T-helper 22 cell (primary cell): ENCODE data around the gene SP140.
A peak's percentile ranks its signal among the peaks of the same experiment; 100 is the strongest.
"Not testable (repeated sequence)": the region's sequence is repeated elsewhere in the genome, so short reads cannot be mapped to it uniquely, and the experiment has no call there.

Experiments used
- DNase-seq: peaks from one replicate; pipeline ENCODE4 v3.0.0-alpha.2; 2020; ENCODE audit warnings: low read depth

Gene SP140

DNA sequence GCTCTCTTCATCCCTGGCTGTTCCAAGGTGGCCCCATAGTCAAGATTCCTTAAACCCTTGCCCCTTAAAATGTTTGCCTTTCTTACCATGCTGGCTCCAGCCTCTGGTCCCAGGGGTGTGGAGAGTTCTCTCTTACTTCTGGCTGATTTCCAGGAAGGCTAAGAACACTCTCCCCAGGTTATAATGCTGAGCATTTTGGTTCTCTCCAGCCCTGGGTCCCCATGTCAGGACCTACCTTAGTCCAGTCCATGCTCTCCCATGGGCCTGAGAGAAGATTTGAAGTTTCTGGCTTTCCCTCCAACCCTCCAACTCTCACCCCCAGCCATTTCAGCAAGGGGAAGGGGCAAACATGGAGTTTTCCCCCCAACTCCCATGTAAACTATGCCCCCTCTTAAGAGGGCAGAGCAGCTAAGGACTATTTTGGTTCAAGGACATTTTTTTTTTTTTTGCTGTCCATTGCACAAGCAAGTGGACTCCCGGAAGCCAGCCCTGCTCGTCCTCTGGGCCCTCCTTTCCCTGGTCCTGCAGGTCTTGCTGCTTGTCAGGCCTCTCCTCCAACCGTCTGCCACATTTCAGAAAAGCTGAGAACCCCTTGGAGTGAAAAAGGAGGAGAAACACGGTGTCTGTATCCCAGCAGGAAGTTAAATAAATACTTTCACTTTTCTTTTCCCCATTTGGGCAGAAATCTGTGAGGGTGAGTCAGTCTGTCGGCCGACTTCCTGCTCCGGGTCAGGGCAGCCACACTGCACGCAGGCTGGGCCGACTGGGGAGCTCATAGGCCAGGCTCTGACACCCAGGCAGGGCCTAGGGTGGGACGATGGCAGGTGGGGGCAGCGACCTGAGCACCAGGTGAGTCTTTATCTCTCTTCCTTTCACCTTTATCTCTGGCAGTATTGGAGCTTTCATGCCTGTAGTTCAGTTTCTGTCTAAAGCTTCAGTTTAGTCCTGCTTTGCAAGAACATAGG is 101.2 kb downstream of the SP140 start, which contains the start of gene SP140L:
Gene SP140L (plus strand): TSS at position 741 of the 965 bp plus-strand sequence. CDS start 77 bp downstream, at position 818.
- peak; percentile 70 for DNase-seq

DNA sequence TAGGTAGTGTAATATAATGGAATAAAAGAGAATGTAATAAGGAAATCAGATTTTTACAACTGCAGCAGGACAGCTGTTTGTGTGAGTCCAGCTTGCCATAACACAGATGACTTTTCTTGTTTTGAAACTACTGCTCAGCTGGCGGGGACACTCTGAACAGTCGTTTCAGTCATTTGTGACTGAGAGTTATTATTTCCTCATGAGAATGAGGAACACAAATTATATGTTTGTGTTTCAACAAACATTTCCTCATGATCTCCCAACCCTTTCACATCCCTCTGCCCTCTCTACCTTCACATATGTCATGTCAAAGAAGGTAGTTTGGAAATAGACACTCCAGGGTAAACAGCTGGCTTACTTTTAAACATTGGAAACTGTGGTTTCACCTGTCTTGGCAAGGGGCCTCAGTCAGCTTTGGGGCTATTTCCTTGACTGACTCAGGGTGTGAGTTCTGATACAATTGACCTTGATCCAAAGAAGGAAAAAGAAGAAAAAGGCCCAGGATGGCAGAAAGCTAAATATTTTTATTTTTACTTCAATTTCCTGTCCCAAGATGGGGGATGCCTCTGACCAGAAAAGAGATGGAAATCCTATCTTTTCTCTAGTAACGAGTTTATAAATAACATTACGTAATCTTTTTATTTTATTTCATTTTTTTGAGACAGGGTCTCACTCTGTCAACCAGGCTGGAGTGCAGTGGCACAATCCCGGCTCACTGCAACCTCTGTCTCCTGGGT is 102.0 kb downstream of the SP140 start:
- no peak for DNase-seq

DNA sequence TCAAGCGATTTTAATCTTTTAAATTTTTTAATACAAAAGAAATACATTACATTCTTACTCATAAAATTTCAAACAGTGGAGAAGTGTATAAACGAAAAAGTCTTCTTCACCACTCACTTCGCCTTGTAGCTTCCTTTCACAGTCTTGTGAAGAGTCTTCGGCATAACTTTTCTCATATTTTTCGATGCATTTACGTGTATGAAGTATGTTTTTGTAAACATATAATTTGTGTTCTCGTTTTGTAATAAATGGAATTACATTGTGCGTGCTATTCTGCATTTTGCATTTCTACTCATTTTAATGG is 102.6 kb downstream of the SP140 start:
- no peak for DNase-seq

- DNase-seq = no peak
These were observed 104.5 kb downstream of the SP140 start for GRCh38 chr2:230329946-230330605.

DNA sequence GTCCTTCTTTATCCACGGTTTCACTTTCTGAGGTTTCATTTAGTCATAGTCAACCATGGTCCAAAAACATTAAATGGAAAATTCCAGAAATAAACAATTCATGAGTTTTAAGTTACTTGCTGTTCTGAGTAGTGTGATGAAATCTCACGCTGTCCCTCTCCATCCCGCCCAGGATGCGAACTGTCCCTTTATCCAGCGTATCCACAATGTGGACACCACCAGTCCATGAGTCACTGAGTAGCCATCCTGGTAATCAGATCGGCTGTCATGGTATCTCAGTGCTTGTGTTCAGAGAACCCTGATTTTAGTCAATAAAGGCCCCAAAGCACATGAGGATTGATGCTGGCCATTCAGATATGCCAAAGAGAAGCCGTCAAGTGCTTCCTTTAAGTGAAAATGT is 105.2 kb downstream of the SP140 start:
- no peak for DNase-seq

DNA sequence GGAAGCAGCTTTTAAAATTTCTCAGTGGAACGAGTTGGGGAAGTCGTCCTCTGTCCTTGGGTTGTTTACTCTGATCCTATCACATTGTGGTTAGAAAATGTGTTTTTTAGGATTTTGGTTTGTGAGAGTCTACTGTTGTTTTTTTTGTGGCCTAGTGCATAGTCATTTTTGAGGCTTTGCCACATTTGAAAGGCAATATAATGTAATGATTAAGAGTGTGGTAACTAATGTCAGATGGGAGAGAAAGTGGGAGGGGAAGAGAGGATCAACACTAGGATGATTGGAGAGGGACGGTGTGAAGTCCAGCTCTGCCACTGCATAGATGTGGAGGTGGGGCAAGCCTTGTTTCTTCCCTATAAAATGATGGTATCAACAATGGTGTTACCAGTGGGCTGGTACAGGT is 109.9 kb downstream of the SP140 start:
- DNase-seq = no peak

- DNase-seq = no peak
These were observed 110.4 kb downstream of the SP140 start for GRCh38 chr2:230335864-230336506.

DNA sequence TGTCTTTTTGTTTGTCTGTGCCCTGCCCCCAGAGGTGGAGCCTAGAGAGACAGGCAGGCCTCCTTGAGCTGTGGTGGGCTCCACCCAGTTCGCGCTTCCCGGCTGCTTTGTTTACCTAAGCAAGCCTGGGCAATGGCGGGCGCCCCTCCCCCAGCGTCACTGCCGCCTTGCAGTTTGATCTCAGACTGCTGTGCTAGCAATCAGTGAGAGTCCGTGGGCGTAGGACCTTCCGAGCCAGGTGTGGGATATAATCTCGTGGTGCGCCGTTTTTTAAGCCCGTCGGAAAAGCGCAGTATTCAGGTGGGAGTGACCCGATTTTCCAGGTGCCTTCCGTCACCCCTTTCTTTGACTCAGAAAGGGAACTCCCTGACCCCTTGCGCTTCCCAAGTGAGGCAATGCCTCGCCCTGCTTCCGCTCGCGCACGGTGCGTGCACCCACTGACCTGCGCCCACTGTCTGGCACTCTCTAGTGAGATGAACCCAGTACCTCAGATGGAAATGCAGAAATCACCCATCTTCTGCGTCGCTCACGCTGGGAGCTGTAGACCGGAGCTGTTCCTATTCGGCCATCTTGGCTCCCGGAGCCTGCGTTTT is 116.5 kb downstream of the SP140 start:
- not testable (repeated sequence) for DNase-seq

- not testable (repeated sequence) for DNase-seq
These were observed 117.6 kb downstream of the SP140 start for GRCh38 chr2:230343041-230343624.

- no peak for DNase-seq
These were observed 118.2 kb downstream of the SP140 start for GRCh38 chr2:230343747-230344146.

- no peak for DNase-seq
These were observed 120.9 kb downstream of the SP140 start for GRCh38 chr2:230346465-230346864.

DNA sequence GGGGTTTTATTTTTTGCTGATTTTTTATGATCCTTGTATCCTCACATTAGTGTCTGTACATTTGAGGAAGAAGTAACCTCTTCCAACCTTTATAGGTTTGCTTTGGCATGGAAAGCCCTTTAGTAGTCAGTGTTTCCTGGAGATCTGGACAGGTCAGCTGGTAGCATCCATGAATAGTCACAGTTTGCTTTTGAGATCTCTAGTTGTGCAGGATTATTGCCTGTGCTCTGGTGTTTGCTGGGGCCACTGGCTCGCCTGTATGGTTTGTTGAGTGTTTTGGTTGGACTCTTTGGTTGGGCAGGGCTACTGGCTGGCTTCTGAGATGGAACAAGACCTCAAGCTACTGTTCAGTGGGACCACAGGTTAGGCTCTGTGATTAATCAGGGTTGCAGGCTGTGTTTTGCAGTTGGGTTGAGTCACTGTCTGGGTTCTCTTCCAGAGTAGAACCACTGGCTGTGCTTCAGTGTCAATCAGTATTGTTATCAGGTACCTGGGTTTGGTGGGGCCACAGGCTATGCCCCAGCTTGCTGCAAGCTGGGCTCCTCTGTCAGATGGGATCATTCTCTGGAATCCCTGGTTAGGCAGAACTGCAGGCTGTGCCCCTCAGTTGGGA is 121.5 kb downstream of the SP140 start:
- no peak for DNase-seq

GRCh38 chr2:230347659-230348305 is 122.2 kb downstream of the SP140 start:
- no peak for DNase-seq

GRCh38 chr2:230348787-230349186 is 123.3 kb downstream of the SP140 start:
- DNase-seq = no peak

DNA sequence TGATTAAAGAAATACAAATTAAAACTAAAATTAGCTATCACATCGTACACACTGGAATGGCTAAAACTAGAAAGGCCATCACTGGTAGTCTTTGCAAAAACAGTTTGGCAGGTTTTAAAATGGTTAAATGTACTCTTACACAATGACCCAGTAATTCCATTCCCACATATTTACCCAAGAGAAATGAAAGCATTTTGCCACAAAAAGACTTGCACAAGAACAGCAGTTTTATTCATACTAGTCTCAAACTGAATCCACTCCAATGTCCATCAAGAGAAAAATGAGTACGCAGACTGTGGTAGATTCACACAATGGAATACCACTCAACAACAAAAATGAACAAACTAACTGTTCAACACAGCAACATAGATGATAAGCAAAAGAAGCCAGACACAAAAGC is 130.5 kb downstream of the SP140 start:
- DNase-seq = no peak

DNA sequence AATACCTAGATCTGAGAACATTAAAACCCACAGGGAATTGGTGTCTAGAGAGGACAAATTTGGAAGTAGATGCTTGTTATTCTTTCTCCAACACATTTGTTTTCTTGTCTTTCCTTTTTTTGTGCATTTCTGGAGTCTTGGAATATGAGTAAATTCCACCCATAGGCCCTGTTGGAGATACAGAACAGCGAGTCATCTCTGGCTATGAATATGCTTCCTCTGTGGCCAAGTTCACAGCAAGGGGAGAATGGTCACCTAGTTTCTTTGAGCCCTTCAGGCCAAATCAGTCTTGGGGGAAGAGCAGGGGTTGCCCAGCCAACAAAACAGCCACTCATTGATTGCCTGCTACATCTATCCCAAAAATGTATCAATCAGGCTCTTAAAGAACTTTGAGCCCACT is 132.8 kb downstream of the SP140 start:
- no peak for DNase-seq

DNA sequence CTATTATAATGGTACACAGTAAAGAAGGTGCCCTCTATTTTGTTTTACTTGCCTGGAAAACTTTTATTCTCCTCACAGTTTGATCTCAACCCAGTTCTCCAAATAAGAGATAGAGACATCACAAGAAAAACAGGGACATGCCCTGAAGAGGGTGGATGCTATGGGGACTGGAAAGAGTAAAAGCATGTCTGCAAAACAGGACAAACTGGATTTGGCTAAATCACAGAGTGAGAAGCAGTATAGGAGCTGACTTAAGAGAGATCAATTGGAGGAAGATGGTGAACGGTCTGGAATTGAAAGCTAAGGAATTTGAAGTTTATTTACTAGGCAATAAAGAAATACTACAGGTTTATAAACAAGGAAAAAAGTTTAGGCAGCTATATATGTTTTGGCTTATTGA is 134.5 kb downstream of the SP140 start:
- no peak for DNase-seq

GRCh38 chr2:230362030-230362691 is 136.6 kb downstream of the SP140 start:
- DNase-seq = no peak
